Fibroblast of lung (primary cell): Measurements from ENCODE around the gene ZFP64.

Source experiments
- EZH2 ChIP-seq: IDR thresholded peaks from 2 replicates; pipeline ENCODE4 v1.5.1; 2012; ENCODE audit warnings: low read length, control low read depth, mild to moderate bottlenecking; ENCODE audit errors: missing control alignments
- TF ChIP-seq, protein P1 (sequence below), 2 donors: IDR thresholded peaks in 1 of 2; conservative IDR thresholded peaks in 1 of 2; 1 replicate in 1 of 2; 2 replicates in 1 of 2; pipeline ENCODE4 v1.5.1; 2011 to 2012; ENCODE audit warnings: low read length in 2 of 2, control low read depth in 1 of 2, inconsistent platforms in 1 of 2, low read depth in 1 of 2, mild to moderate bottlenecking in 1 of 2

DNA sequence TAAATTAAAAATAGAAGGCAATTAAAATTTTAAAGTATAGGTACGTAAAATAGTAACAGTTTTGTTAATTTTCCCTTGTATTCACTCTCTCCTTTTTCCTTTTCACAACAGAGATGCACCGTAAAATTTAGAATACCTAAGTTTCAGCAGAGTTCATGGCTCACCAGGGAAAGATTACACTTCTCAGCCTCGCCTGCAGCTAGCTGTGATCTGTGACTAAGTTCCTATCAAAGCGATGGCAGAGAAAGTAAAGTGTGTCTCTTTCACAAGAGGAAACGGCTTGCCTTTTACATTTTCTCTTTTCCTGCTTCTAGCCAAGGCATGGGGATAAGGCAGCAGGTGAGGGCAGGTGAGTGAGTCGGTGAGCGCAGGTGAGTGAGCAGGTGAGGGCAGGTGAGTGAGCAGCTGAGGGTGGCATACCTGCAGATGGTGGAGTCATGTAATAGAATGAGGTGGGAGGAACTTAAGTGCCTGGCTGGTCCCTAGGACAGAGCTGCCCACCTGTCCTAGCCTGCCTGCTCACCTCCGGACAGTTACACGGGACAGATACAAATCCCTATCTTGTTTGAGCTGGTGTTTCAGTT lies 30.9 kb downstream of the ZFP64 start:
- TF ChIP-seq, protein P1, sequence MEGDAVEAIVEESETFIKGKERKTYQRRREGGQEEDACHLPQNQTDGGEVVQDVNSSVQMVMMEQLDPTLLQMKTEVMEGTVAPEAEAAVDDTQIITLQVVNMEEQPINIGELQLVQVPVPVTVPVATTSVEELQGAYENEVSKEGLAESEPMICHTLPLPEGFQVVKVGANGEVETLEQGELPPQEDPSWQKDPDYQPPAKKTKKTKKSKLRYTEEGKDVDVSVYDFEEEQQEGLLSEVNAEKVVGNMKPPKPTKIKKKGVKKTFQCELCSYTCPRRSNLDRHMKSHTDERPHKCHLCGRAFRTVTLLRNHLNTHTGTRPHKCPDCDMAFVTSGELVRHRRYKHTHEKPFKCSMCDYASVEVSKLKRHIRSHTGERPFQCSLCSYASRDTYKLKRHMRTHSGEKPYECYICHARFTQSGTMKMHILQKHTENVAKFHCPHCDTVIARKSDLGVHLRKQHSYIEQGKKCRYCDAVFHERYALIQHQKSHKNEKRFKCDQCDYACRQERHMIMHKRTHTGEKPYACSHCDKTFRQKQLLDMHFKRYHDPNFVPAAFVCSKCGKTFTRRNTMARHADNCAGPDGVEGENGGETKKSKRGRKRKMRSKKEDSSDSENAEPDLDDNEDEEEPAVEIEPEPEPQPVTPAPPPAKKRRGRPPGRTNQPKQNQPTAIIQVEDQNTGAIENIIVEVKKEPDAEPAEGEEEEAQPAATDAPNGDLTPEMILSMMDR (conservative IDR thresholded peaks at IDR 0.05 in 1 of 2, IDR thresholded peaks at IDR 0.05 in 1 of 2; ENCODE audit: low read depth in 1 of 2, low read length in 2 of 2), result no peak
- no peak for TF ChIP-seq EZH2
